Calu3 (cell line): Measurements from ENCODE around the gene THADA. TPM values are rescaled to one million over a fixed set of nuclear protein-coding genes. Genes with fewer than 3 reads are reported as not detected.

Source experiments
- BruUV-seq: library from RNA; stranded (reverse); fragments of 400-500 nt; replicated peaks from 2 replicates; lab custom pipeline; 2021; lab: Mats Ljungman, UMichigan
- CTCF ChIA-PET: fragments of 300-600 bp; sonication (Branson Sonifier 250); formaldehyde crosslinking; loops from one replicate; lab custom pipeline; 2022; ENCODE audit warnings: antibody characterized with exemption; lab: Charles Lee
- DNase-seq: peaks from one replicate; pipeline ENCODE4 v3.0.0; 2022
- H3K27ac Mint-ChIP-seq: one replicate; pipeline ENCODE4 v1.8.0; 2022; ENCODE audit warnings: mixed read lengths; ENCODE audit not compliant: unreplicated experiment
- H3K27me3 Mint-ChIP-seq: one replicate; pipeline ENCODE4 v1.8.0; 2022; ENCODE audit warnings: mixed read lengths; ENCODE audit not compliant: unreplicated experiment
- H3K36me3 Mint-ChIP-seq: one replicate; pipeline ENCODE4 v1.8.0; 2022; ENCODE audit warnings: mild to moderate bottlenecking, moderate library complexity, mixed read lengths; ENCODE audit not compliant: insufficient read depth, unreplicated experiment
- H3K4me1 Mint-ChIP-seq: one replicate; pipeline ENCODE4 v1.8.0; 2022; ENCODE audit warnings: mild to moderate bottlenecking, low read depth, mixed read lengths; ENCODE audit not compliant: unreplicated experiment
- H3K4me3 Mint-ChIP-seq: one replicate; pipeline ENCODE4 v1.8.0; 2022; ENCODE audit warnings: mild to moderate bottlenecking, low read depth, moderate library complexity, mixed read lengths; ENCODE audit not compliant: unreplicated experiment
- H3K9me3 Mint-ChIP-seq: one replicate; pipeline ENCODE4 v1.8.0; 2022; ENCODE audit warnings: low read depth, mixed read lengths; ENCODE audit not compliant: unreplicated experiment
- intact Hi-C: fragments of 100-400 bp; cut with micrococcal nuclease; formaldehyde crosslinking; loops from one replicate; pipeline ENCODE4 v1.10.0; 2022; ENCODE audit not compliant: unreplicated experiment
- total RNA-seq: library from RNA; stranded (reverse); gene quantifications from 2 replicates; pipeline ENCODE4 v1.2.3, GENCODE V29; 2022
- TF ChIP-seq, protein P1 (sequence below): fragments of 200-600 bp; IDR thresholded peaks from one replicate; pipeline ENCODE4 v1.8.0; 2022; ENCODE audit warnings: antibody characterized with exemption; ENCODE audit not compliant: unreplicated experiment

THADA gene
- total RNA-seq, 1 experiment from 2014 or later, result 35.5 TPM

DNA sequence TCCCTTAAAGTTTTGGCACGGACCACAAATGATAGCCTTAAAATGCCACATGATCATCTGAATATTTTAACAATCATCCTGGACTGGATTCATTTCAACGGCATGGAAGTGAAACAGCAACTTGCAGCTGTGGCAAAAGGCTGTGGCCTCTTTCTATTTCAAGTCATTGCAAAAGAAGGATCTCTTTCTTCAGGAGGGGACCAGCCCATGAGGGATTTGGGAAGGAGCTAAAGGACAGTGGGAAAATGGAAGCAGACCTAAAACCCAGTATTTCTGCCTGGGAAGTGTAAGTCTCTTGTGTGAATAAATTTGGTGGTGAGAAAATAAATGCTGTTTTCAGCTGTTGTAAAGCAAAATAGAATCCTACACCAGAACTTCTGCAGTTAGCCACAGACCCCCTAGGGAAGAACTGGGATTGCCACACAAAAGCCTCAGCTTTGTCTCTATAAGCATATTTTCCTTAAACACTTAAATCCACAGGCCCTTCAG, 262.1 kb downstream of the THADA start:
- Mint-ChIP-seq H3K4me1 (no peaks in the 10 kb centered on the region), H3K36me3 (no peaks in the 10 kb centered on the region), H3K4me3 (no peak overlapping the region), H3K9me3 (no peaks in the 10 kb centered on the region), H3K27me3 (no peaks in the 10 kb centered on the region), H3K27ac (no peak overlapping the region)
- DNase-seq, result no peak
- intact Hi-C loops, result no loop called here
- TF ChIP-seq, protein P1, sequence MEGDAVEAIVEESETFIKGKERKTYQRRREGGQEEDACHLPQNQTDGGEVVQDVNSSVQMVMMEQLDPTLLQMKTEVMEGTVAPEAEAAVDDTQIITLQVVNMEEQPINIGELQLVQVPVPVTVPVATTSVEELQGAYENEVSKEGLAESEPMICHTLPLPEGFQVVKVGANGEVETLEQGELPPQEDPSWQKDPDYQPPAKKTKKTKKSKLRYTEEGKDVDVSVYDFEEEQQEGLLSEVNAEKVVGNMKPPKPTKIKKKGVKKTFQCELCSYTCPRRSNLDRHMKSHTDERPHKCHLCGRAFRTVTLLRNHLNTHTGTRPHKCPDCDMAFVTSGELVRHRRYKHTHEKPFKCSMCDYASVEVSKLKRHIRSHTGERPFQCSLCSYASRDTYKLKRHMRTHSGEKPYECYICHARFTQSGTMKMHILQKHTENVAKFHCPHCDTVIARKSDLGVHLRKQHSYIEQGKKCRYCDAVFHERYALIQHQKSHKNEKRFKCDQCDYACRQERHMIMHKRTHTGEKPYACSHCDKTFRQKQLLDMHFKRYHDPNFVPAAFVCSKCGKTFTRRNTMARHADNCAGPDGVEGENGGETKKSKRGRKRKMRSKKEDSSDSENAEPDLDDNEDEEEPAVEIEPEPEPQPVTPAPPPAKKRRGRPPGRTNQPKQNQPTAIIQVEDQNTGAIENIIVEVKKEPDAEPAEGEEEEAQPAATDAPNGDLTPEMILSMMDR, result no peak
- BruUV-seq, result no TSS peak
- CTCF ChIA-PET, result no interaction called here

DNA sequence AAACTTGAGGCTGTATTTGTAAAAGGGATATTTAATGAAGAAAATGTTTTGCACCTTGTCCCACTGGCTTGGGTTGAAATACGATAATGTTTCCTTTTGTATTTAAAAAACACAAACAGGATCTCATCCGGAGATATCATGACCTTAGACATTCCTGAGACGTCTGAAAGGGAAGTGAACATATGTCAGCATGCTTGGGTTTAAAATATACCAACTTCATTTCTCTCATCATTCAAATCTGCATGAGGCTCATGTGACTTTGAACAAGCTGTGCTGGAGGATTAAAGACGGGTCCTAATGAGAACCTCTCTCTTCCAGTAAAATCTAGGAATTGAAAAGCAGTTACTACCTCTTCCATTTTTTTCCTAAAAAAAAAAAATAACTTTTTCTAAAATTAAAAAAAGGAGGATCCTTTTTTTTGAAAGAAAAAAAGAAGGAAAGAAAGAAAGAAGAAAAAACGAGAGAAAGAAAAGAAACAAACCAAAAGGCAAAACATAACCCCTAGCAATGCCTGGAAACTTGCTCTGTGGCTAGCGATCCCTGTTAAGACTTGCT, 262.7 kb downstream of the THADA start:
- H3K9me3 Mint-ChIP-seq, result no peaks in the 10 kb centered on the region
- intact Hi-C loops, result no loop called here
- no peaks in the 10 kb centered on the region for H3K4me1 Mint-ChIP-seq
- H3K27me3 Mint-ChIP-seq, result no peaks in the 10 kb centered on the region
- H3K4me3 Mint-ChIP-seq, result no peak overlapping the region
- no peak overlapping the region for H3K27ac Mint-ChIP-seq
- no peak for DNase-seq
- H3K36me3 Mint-ChIP-seq, result no peaks in the 10 kb centered on the region
- no TSS peak for BruUV-seq
- TF ChIP-seq, protein P1, result no peak
- CTCF ChIA-PET, result no interaction called here

DNA sequence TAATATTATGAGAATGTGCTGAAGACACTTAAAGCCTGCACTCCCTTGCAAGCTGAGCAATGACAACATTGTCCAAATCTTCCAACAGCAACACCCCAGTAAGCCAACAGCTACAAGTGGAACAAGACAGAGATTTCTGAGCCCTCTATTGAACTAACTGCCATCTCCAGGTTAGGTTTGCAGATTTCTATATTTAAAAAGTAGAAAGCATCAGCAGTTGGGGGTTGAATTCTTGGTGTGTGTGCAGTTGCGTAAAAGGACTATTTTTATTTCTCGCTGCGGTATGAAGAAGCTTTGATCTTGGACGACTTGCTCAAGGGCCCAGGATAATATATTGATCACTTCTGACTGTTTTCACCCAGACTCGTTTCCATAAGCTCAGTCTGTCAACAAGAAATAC, 263.2 kb downstream of the THADA start:
- no peaks in the 10 kb centered on the region for H3K4me1 Mint-ChIP-seq
- no TSS peak for BruUV-seq
- CTCF ChIA-PET, result no interaction called here
- no peaks in the 10 kb centered on the region for H3K36me3 Mint-ChIP-seq
- TF ChIP-seq, protein P1, result no peak
- H3K27ac Mint-ChIP-seq, result no peak overlapping the region
- intact Hi-C loops, result no loop called here
- H3K9me3 Mint-ChIP-seq, result no peaks in the 10 kb centered on the region
- no peaks in the 10 kb centered on the region for H3K27me3 Mint-ChIP-seq
- no peak overlapping the region for H3K4me3 Mint-ChIP-seq
- no peak for DNase-seq

DNA sequence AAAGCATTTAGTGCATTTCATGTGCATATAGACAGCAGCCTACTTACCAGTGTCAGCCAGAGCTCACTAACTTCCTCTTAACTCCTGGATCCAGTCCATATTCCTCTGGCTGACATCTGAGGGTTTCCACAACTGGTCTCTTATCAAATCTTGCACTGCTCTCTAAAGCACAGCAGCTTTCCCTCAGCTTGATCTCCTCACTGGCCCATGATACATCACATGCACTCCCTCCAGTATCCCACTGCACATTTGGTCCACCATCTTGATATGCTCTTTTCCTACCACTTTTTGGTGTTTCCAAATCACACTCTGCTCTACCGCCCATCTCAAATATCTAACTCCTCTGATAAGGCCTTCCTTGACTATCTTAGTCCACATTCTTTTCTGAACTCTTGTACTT, 264.4 kb downstream of the THADA start:
- no peak overlapping the region for H3K27ac Mint-ChIP-seq
- CTCF ChIA-PET, result no interaction called here
- intact Hi-C loops, result no loop called here

More for the DNA sequence above, 264.4 kb downstream of the THADA start:
- TF ChIP-seq, protein P1, result no peak
- Mint-ChIP-seq H3K36me3 (no peaks in the 10 kb centered on the region), H3K4me3 (no peak overlapping the region), H3K9me3 (no peaks in the 10 kb centered on the region), H3K4me1 (no peaks in the 10 kb centered on the region), H3K27me3 (no peaks in the 10 kb centered on the region)
- no peak for DNase-seq
- no TSS peak for BruUV-seq
